NCI-H1930 (cell line): ENCODE data around the gene DENND5A.
"Not testable (repeated sequence)": the region's sequence is repeated elsewhere in the genome, so short reads cannot be mapped to it uniquely, and the experiment has no call there.

Experiments
- DNase-seq, 2 experiments: peaks; one replicate each; lab custom pipeline; 2025; lab: John Stamatoyannopoulos, UW

The DENND5A gene

GRCh38 chr11:9138612-9139579, 126.3 kb downstream of the DENND5A start:
- DNase-seq, result peak in 1 of 2 experiments; percentile 64

DNA sequence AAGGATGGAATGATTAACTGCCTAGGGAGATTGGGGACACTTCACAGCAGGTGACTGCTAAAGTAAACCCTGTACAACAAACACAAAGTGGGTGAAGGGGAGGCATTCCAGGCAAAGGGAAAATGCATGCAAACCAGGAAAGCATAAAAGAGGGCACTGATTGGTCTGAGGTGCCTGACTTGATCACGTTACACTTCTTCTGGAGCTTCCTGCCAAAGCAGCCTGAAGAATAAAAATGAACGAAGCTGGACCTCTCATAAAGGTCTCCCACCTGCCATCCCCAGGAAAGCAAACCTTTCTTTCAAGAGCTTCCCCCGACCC, 127.1 kb downstream of the DENND5A start:
- no peak for DNase-seq

GRCh38 chr11:9137293-9138132, 127.6 kb downstream of the DENND5A start:
- peak; percentile 55 to 61 for DNase-seq

DNA sequence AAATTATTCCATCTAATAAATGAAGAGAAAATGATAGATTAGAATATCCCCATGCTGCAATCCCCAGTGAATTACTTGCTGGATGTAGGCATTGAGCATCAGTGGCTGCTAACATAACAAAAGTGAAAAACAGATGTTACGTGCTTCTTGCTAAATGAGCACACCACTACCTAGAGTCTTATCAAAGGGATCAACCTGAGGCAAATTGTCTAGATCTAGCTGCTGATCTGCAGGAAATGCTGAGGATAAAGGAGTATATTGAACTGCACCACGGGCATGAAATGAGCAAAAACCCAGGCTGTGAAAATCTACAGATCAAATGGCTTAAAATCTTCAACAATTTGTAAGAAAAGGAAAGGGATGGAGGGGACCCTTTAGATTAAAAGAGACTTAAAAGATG, 128.4 kb downstream of the DENND5A start:
- DNase-seq, result no peak

GRCh38 chr11:9133956-9134355, 131.2 kb downstream of the DENND5A start:
- no peak for DNase-seq

- DNase-seq, result no peak
These were observed 132.8 kb downstream of the DENND5A start for GRCh38 chr11:9132203-9132878.

GRCh38 chr11:9130297-9130696, 134.9 kb downstream of the DENND5A start:
- no peak for DNase-seq

DNA sequence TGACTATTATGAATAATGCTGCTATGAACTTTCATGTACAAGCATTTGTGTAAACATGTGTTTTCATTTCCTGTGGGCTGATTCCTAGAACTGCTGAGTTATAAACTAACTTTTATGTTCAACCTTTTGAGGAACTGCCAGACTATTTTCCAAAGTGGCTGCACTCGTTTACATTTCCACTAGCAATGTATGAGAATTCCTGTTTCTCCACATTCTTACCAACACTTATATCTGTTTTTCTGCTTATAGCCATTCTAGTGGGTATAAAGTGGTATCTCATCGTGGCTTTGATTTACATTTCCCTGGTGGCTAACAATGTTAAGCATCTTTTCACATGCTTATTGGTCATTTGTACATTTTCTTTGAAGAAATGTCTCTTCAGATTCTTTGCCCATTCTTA, 138.5 kb downstream of the DENND5A start:
- no peak for DNase-seq

- DNase-seq, result no peak
These were observed 139.8 kb downstream of the DENND5A start for GRCh38 chr11:9125185-9125886.

- DNase-seq, result no peak
These were observed 141.4 kb downstream of the DENND5A start for GRCh38 chr11:9123595-9124304.

DNA sequence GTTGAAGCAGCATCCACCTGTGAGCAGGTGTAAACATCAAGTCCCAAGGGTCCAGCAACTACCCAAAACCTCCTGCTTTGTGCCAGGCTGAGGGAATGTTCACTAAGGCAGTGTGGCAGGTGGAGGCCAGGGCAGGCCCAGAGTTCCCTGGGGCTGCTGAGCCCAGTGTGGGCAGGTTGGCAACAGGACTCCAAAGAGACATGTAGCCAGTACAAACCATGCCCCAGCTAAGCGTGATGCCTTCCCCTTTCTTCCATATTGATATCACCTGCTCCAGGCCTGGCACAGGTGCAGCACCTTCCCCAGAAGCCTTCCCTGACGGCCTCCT, 143.7 kb downstream of the DENND5A start:
- no peak for DNase-seq

DNA sequence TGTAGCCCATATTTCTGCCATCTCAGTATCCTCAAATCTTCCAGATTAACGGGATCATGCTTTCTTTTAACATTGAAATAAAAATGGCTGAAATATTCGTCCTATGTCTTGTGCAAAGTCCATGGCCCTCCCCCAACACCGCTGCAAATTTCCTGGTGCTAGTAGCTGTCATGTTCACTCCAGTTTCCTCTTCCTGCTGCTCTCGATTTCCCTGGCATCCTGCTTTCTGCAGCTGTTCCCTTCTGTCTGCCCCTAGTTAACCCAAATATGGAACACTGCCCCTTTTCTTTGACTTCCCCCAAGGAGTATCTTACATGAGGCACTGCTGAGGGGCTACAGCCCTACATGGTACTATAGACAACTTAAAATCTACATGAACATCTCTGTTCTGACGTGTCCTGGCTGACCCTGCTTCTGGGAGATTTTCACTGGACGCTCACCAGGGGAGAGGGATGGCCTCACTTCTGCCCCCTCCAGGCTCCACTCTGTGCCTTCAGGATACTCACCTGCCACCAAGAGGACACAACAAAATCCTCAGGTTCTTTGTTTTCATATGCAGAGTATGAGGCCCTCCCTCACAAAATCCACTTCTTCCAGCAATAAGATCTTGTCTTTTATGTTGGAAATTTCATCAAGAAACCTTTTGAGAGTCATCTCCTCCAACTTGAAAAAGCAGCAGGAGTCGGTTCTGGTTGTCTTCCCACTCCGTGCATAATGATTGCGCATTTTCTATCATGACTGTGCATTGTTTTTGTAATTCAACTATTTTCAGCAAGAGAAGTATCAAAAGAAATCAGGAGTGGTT, 144.3 kb downstream of the DENND5A start:
- DNase-seq, result no peak

- no peak for DNase-seq
These were observed 146.9 kb downstream of the DENND5A start for GRCh38 chr11:9118277-9118676.

GRCh38 chr11:9112075-9112474, 153.1 kb downstream of the DENND5A start:
- DNase-seq, result no peak

DNA sequence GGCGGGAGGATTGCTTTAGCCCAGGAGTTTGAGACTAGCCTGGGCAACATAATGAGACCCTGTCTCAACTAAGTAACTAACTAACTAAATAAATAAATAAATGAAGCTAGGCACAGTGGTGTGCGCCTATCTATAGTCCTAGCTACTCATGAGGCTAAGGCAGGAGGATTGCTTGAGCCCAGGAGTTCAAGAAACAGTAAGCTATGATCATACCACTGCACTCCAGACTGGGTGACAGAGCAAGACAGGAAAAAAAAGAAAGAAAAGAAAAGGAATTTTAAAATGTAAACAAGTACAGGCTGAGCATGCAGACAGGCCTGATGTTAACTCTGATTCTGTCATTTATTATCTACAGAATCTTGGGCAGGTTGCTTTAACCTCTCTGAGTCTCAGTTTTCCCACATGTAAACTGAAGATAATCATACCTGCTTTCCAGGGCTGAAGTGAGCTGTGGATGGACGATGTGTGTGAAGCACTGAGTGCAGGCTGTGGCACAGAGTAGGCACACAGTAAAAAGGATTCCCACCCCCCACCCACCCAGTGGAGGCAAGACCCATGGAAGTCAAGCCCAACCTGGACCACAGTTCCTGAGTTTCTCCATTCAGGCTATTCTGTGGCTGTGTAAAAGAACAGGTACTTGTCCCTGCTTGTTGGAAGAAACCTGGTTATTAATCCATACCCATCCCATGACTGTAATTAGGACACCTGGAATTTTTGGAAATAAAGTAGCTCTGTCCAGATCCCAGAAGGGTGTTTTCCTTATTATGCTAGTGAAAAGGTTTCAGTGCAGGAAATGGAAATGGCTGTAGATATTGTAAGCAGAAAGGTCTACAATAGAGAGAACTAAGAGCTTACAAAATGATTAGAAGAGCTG, 155.1 kb downstream of the DENND5A start:
- no peak for DNase-seq

DNA sequence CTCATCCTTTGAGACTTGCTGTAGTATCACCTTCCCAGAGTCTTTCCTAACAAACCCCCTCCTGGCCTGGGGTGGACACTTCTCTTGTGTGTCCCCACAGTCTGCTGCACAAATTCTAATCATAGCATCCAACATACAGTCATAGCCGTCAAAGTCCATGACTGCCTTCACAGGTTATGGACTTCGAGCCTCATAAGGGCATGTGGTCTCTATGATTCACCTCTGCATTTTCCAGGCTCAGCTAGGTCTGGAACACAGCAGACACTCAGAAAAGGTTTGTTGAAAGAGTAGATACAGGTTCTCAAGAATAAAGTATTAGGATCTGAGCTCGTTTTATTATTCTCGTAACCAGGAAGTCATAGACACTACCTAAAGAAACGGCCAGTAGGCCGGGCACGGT, 160.6 kb downstream of the DENND5A start:
- DNase-seq, result no peak

DNA sequence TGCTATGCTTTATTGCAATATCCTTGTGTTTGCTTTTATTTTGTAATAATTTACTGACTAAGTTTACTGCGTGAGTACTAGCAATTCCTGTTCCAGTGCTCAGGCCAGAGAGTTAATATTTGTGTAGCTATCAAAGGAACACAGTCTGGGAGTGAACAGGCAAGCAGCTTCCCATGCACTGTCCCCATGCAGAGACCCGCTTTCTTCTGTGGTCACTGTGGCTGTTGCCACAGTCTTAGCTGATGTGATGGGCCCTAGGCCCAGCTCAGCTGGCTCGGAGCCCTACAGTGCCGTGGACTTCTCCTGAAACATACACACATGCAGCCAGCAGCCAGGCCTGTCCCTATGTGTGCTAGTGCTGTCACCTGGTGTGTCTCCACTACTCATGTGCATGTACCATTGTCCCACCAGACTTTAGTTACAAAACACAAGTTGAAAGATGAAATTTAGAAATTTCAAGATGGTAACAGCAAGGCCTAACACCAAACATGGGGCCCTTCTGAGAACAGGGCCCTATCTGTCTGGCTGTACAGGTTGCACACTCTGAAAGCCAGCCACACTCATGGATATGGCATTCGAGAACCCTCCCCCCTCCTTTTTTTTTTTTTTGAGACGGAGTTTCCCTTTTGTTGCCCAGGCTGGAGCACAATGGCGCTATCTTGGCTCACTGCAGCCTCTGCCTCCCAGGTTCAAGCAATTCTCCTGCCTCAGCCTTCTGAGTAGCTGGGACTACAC, 161.4 kb downstream of the DENND5A start:
- DNase-seq, result no peak

DNA sequence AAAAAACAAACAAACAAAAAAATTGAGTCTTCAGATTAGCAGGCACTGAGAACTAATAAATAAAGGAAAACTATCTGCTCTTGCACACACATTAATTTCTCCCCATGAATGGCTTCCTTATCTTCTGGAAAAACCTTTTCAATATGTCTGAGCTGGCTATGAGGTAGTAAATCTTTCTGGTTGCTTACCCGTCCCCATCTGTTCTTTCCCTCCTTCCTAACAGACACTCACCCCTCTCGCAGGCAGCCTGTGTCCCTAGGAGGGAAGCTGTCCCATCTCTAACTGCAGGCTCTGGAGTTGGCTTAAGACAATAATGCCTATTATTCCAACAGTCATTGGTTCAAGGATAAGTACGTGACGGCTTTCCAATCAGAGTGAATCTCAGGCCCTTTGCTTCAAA, 165.5 kb downstream of the DENND5A start:
- no peak for DNase-seq

GRCh38 chr11:9098455-9098854, 166.7 kb downstream of the DENND5A start:
- DNase-seq, result not testable (repeated sequence)
